NCI-H146 treated with DMSO at 0.1 percent for 48 hours (cell line): ENCODE data around the gene CNTRL.

Experiments used
- DNase-seq: peaks from one replicate; lab custom pipeline; 2025; ENCODE audit not compliant: unreplicated experiment; lab: John Stamatoyannopoulos, UW

Gene CNTRL

DNA sequence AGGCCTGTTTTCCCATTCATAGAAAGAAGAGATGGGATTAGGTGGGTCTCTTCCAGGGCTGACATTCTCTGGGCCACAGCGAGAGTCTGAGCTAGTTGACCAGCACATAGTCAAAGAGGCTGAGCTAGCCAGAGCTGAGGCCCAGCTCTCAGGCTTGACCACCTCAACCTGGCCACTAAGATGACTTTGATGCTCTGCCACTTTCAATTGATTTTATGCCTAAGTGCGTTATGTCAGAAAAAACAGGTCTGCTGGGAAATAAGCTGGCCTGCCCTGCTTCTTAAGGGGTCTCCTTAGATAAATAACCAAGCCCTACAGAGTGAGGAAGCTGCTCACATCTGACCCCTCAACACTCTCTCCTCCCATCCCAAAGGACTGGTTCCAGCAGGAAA, 146.9 kb downstream of the CNTRL start:
- DNase-seq: no peak

DNA sequence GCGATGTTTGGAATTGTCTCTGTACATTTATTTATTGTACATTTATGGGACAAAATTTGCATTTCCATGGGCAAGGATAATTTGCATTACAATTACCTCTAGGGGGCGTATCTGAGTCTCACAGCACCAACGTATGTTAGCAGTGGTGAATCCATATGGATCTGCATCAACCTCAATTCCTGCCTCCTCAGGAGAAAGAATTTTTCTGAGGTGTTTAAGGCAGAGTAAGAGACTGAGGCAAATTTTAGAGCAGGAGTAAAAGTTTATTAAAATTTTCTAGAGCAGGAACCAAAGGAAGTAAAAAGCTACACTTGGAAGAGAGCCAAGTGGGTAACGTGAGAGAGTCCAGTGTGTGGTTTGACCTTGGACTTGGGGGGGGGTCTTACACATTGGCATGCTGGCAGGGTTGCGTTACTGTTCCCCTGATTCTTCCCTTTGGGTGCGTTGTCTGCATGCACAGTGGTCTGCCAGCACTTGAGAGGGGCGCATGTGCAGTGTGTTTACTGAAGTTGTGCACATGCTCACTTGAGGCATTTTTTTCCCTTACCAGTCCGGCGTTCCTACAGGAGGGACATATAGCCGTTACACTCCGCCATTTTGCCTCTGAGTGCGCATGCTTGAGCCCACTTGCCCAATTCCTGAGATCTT, 147.9 kb downstream of the CNTRL start:
- DNase-seq: peak; percentile 18

DNA sequence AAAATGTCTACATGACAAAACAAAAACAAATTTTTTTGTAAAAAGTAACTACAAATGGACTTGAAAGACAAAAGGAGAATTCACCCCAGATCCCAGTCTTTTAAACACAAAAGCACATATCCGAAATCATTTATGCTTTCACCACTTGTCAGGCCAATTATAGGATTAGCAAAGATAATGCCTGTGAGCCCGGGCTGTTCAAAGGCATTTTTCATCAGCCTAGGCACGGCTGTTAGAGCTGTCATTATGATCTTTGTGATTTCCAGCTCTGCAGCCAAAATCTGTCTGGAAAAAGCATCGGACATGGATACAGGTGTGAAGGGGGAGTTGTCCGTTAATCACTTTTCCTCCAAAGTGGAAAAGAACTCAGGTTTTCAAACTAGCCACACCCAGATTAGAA, 150.5 kb downstream of the CNTRL start:
- no peak for DNase-seq

DNA sequence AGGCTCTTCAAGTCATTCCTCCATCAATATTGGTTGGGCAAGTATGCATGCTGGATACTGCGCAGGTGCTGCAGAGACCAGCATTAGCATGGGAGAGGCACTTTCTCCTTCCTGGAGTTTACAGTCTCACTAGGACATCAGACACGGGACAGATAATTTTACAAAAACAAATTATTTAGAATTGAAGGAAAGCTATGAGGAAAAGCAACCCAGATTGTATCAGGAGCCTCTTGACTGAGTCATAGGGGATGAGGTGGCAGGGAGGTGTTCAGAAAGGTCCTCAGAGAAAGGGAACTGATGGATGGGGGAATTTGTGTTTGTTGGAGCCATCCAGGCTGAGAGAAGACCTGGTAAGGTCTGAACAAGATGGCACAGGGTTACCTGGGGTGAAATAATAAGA, 151.4 kb downstream of the CNTRL start:
- DNase-seq: no peak
